ENCODE measurements around the gene RPP25L. TPM values are rescaled to one million over a fixed set of nuclear protein-coding genes. Genes with fewer than 3 reads are reported as not detected.

Gene RPP25L
- total and polyA plus RNA-seq, 9 of the 15 experiments (the other 6 are each of a cell fraction or from before 2014, with no cell fraction given), result 16.3 to 43.7 (median 29.0) TPM

- TF ChIP-seq CAMTA2 (CRISPR knock-in tag; conservative IDR thresholded peaks at IDR 0.05) (no peak), ZNF23 (CRISPR knock-in tag; IDR thresholded peaks at IDR 0.05) (no peak), HNRNPUL1 (IDR thresholded peaks at IDR 0.05; ENCODE audit: low read length) (no peak), PRPF4 (IDR thresholded peaks at IDR 0.05; ENCODE audit: insufficient read depth, low read depth, low read length, poor library complexity, severe bottlenecking) (no peak), MCM5 (IDR thresholded peaks at IDR 0.05; ENCODE audit: low read depth) (no peak), USF1 (CRISPR knock-in tag; IDR thresholded peaks at IDR 0.05) (no peak), HNRNPLL (IDR thresholded peaks at IDR 0.05; ENCODE audit: low read depth, low read length, poor library complexity, severe bottlenecking) (no peak), ZNF668 (CRISPR knock-in tag; IDR thresholded peaks at IDR 0.05) (no peak), GATAD2B (IDR thresholded peaks at IDR 0.05; ENCODE audit: borderline replicate concordance) (no peak), CLOCK (CRISPR knock-in tag; IDR thresholded peaks at IDR 0.05; ENCODE audit: borderline replicate concordance) (no peak), ELF1 (tag; IDR thresholded peaks at IDR 0.05) (peak; percentile 60), KDM2B (CRISPR knock-in tag; IDR thresholded peaks at IDR 0.05) (no peak), MBD2 (IDR thresholded peaks at IDR 0.05; ENCODE audit: borderline replicate concordance, low read depth) (no peak), TAF15 (IDR thresholded peaks at IDR 0.05; ENCODE audit: low read depth, low read length) (no peak), ZNF134 (CRISPR knock-in tag; conservative IDR thresholded peaks at IDR 0.05) (no peak), GTF2B (IDR thresholded peaks at IDR 0.05; ENCODE audit: extremely low read depth, insufficient read length) (no peak), ZNF583 (CRISPR knock-in tag; IDR thresholded peaks at IDR 0.05) (no peak), DLX4 (CRISPR knock-in tag; IDR thresholded peaks at IDR 0.05) (no peak), SRSF9 (IDR thresholded peaks at IDR 0.05; ENCODE audit: borderline replicate concordance, low read depth, low read length) (no peak), RAD21 (CRISPR knock-in tag; conservative IDR thresholded peaks at IDR 0.05 in 1 of 2, IDR thresholded peaks at IDR 0.05 in 1 of 2) (no peak)
Measured at GRCh38 chr9:34620061-34620994, 8.4 kb upstream of the RPP25L start, which contains the start of gene DCTN3 (continued).

Data from K562 (cell line).